ENCODE data around the gene MGAM2.
"Not testable (repeated sequence)": the region's sequence is repeated elsewhere in the genome, so short reads cannot be mapped to it uniquely, and the experiment has no call there.

Gene MGAM2

GRCh38 chr7:142111499-142111898 lies at the start of gene MGAM2:
Gene MGAM2 (plus strand): TSS chr7:142111718. CDS start chr7:142116874, 5,156 bp downstream.
- no peak for DNase-seq

GRCh38 chr7:142063551-142064442 lies 47.7 kb upstream of the MGAM2 start:
- no peak for DNase-seq

GRCh38 chr7:142066536-142066935 lies 45.0 kb upstream of the MGAM2 start:
- no peak for DNase-seq

DNA sequence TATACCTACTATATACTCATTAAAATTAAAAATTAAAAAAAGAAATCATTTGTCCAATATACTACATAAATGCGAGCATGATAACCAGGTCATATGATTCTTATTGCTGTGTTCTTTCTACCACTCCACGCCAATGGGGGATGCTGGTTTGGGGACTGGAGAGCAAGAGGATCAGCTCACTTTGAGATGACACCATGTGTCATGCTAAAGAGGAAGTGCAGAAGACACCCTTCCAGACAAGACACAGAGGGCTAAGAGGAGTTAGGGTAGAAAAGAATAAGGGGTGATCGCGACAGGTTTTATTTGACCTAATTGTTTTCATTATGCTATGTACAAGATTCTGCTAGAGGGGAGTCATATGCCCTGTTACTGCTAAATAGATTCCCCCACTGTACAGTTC lies 33.8 kb upstream of the MGAM2 start:
- DNase-seq: no peak

DNA sequence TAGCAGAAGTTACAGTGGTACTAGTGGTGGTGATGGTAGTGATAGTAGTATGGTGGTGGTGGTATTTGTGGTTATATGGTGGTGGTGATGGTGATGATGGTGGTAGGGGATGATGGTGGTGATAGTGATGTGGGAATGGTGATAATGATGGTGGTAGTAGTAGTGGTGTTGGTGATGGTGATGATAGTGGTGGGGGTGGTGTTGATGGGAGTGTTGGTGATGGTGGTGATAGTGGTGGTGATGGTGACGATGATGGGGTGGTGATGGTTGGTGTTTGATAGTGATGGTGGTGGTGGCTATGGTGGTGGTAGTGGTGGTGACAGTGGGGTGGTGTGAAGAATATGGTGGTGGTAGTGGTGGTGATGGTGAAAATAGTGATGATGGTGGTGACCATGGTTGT lies 27.9 kb upstream of the MGAM2 start:
- DNase-seq: no peak

- DNase-seq: no peak
Observed at GRCh38 chr7:142085428-142085827, 26.1 kb upstream of the MGAM2 start.

- DNase-seq: peak; percentile 92
Observed at GRCh38 chr7:142088022-142088714, 23.4 kb upstream of the MGAM2 start.

- no peak for DNase-seq
Observed at GRCh38 chr7:142089035-142089434, 22.5 kb upstream of the MGAM2 start.

- DNase-seq: no peak
Observed at GRCh38 chr7:142091961-142092360, 19.6 kb upstream of the MGAM2 start.

- DNase-seq: no peak
Observed at GRCh38 chr7:142094861-142095260, 16.7 kb upstream of the MGAM2 start.

- DNase-seq: no peak
Observed at GRCh38 chr7:142097571-142097970, 13.9 kb upstream of the MGAM2 start.

GRCh38 chr7:142098004-142098403 lies 13.5 kb upstream of the MGAM2 start:
- no peak for DNase-seq

DNA sequence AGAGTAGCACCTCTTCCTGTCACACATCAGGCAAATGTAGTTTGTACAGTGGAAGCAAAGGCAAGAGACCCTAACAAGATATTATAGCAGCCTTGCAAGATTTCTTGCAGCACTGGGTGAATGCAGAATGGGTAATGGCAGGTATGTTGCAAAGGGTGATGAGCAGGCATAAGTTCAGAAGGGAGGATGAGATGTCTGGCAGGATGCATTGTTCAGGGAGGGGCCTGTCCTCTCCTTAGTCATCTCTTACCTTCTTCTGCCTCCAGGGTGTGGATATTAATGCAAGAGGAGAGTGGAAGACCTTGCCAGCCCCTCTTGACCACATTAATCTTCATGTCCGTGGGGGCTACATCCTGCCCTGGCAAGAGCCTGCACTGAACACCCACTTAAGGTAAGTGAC lies 12.2 kb upstream of the MGAM2 start:
- not testable (repeated sequence) for DNase-seq

GRCh38 chr7:142100634-142101033 lies 10.9 kb upstream of the MGAM2 start:
- no peak for DNase-seq

GRCh38 chr7:142101794-142102193 lies 9.7 kb upstream of the MGAM2 start:
- not testable (repeated sequence) for DNase-seq

DNA sequence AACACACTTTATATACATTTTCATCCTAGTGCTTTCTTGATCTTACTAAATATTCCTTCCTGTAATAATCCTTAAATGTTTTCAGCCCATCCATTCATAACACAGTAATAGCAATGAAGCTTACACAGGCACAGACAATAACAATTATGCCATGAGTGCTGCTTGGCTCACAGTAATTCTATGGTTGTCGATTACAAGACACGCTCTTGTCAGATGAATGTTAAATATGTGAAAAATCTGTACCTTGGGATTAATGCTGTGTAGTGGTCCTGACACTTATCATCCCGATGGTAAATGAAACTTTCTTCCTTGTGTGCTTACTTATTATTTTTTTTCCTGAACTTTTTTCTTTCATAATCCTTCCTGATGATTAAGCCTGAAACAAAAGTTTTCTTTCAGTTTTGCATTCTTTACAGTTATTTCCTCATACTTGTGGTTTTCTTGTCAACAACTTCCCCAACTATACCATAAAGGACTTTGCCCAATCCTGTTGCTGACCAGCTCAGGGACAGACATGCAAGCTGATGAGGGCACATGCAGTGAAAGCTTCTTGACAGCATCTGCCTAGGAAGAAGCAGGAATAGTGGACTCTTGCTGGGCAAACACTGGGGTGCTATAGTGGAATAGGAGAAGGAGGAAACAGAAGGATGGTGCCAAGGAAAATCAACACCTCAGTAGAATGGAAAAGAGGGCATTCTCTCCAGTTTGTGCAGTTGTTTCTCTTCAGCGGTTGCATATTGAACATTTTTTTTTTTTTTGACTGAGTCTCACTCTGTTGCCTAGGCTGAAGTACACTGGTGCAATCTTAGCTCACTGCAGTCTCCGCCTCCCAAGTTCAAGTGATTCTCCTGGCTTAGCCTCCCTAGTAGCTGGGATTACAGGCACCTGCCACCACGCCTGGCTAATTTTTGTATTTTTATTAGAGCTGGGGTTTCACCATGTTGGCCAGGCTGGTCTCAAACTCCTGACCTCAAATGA lies 6.7 kb upstream of the MGAM2 start:
- DNase-seq: no peak

- no peak for DNase-seq
Observed at GRCh38 chr7:142108728-142109505, 2.6 kb upstream of the MGAM2 start.

GRCh38 chr7:142110098-142110497 lies 1.4 kb upstream of the MGAM2 start:
- no peak for DNase-seq

- no peak for DNase-seq
Observed at GRCh38 chr7:142110638-142111037, 880 bp upstream of the MGAM2 start.

- DNase-seq: no peak
Observed at GRCh38 chr7:142112086-142112485, 568 bp downstream of the MGAM2 start.

GRCh38 chr7:142114207-142114606 lies 2.7 kb downstream of the MGAM2 start:
- DNase-seq: no peak

DNA sequence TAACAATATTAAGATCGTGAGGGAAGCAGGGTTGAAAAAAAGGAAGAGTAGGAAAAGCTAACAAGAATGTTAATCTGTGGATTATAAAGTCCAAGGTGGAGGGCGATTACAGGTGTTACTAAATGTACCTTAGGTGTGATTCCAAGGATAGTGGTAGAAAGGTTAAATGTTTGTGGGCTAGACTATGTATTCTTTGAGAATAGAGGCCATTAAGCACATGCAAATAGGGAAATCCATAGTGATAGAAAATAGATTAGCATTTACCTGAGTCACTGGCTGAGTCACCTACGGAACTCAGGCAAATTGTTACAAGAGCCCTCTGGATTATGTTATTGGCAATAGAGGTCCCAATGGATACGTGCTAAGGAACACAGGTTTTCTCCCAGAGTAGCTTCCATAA lies 9.0 kb downstream of the MGAM2 start:
- no peak for DNase-seq

Data from NCI-H2029 (cell line).